HG03159 (cell line): Measurements from ENCODE around the gene ATP11A.

Experiments
- ATAC-seq: cut with Tn5 transposase; IDR thresholded peaks from one replicate; pipeline ENCODE4 v1.9.1; 2021; ENCODE audit warnings: mild to moderate bottlenecking, moderate library complexity; ENCODE audit not compliant: unreplicated experiment

ATP11A gene

GRCh38 chr13:112690283-112690929, 568 bp downstream of the ATP11A start:
- ATAC-seq = peak; percentile 24

- no peak for ATAC-seq
Observed at GRCh38 chr13:112692104-112692503, 2.3 kb downstream of the ATP11A start.

DNA sequence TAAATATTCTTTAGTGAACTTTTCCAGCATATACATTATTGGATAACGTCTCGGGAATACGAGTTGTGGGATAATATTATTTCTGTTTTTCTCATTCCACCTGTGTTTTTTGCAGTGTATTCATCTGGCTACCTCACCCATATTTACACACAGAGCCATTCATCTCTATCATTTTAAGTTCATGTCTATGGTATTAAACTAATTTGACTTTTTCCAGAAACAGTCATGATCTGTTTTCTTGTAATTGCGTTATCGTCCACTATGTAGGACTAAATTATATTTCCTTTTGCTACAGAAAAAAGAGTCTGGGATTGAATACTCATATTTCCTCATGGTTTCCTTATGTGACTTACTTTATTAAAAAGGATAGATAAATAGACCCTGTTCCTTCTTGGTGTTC, 2.7 kb downstream of the ATP11A start:
- ATAC-seq = no peak

- no peak for ATAC-seq
Observed at GRCh38 chr13:112693831-112694497, 4.1 kb downstream of the ATP11A start.

GRCh38 chr13:112695121-112695520, 5.3 kb downstream of the ATP11A start:
- ATAC-seq = no peak

GRCh38 chr13:112696001-112696868, 6.4 kb downstream of the ATP11A start:
- no peak for ATAC-seq

DNA sequence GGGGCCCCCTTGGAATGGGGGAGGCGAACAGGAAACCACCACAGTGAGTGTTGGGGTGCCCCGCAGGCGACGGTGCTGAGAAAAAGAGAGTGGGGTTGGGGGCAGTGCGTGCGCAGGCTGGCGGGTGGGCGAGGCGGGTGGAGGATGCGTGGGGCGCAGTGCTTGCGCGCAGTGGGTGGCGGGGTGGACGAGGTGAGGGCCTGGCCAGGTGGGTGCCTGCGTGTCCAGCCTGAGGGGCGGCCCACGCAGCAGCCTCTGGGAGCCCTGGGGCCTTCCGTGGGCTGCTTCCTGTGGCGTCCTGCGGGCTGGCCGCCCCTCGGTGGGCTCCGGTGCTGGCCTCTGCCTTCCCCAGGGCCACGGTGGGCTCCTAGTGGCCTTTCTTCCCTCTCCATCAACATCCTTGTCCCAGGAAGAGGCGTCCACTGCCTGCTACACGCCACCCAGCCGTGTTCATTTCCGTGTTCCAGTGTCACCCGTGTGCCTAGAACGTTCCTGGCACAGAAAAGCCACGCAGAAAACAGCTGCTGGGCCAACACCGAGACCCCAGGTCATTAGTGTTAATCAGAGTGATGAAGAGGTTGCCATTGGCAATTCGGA, 7.1 kb downstream of the ATP11A start:
- no peak for ATAC-seq

GRCh38 chr13:112697756-112698655, 8.2 kb downstream of the ATP11A start:
- ATAC-seq = no peak

DNA sequence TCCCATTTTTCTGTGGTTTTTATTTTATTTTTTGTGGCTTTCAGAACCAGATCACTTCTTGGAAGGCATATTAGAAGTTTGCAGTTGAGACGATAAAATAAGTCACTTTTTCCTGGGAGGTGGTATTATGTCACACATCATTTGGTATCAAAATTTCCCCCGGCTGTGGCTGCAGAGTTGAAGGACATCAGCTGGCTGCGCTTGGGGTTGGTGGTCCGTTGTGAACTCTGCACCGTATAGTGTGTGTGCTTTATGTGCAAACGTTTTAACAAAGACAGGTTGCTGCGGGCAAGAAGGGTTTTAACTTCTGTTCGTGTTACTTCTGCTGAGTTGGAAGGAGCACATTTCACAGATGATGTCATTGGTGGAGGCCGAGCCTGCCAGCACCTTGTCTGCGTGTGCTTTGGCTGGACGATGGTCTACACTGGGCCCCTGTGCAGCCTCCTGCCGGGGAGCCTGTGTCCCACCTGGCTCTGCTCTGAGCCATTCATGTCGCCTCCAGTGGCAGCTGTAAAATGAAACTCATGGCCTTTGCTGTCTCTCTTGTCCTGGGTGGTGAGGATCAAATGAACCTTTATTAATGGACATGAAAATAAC, 9.6 kb downstream of the ATP11A start:
- no peak for ATAC-seq

DNA sequence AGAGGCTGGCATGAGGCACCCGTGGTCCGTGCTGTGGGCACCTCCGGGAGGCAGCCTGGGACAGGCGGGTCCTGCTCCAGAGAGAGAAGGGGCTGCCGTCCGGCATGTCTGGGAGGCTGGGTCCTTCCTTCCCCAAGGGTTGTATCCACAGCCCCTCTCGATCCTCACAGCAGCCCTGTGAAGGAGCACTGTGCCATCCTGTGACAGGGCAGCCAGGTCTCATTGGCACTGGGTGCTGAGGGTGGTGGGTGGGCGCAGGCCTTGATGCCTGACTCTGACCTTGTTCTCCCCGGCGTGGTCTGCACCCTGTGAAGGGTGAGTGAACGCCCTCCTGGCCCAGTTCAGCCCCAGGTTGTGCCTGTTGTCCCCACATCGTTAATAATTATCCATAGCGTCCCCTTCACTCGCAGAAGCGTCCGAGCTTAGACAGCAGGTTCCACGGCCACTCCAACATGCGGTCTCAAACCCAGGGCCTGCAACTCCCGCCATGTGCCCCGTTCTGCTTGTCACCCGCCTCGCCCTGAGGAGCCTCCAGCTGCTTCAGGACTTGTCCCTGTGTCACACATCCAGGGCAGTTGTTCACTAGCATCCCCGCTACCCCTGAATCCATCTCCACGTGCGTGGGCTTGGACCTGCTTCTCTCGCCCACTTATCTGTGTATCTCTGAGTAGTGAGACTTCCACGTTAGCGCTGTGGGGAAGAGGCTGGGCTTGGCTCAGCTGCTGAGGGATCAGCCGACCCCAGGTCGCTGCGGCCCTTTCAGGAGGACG, 10.6 kb downstream of the ATP11A start:
- no peak for ATAC-seq

GRCh38 chr13:112702341-112702985, 12.6 kb downstream of the ATP11A start:
- no peak for ATAC-seq

- ATAC-seq = no peak
Observed at GRCh38 chr13:112702986-112703379, 13.1 kb downstream of the ATP11A start.

GRCh38 chr13:112703449-112704284, 13.8 kb downstream of the ATP11A start:
- ATAC-seq = no peak

- no peak for ATAC-seq
Observed at GRCh38 chr13:112704308-112705145, 14.7 kb downstream of the ATP11A start.

DNA sequence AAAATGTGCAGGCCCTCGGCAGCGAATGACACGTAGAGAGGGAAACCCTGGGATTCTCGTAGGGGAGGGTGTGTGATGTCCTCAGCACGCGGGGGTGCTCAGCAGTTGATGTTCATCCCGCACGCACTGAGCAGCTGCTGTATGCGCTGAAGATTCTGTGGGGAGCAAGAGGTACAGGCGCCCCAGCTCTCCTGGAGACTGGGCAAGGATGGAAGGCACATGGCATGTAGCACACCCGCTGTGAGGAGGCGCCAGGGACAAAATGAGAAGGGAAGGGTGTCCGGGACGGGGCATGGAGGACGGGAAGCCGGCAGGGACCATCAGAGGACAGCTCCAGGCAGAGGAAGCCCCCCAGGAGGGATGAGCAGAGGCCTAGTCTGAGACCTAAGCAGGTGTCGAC, 15.4 kb downstream of the ATP11A start:
- no peak for ATAC-seq

DNA sequence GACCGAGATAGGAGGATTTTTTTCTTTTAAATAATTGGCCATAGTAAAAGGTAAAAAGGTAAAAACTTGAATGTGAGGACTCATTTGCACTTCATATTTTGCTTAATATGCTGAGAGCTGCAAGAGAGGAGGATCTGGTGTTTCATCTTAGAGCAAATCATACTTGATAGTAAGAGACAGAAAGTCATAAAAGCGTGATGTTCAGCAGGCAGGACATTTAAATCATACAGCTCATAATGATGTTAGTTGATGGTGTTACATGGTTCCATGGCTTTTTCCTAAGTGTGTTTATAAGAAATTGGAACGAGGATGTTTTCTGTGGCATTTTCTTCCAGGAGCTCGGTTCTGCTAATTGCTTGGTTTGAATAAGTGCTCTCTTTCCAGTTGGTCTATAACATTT, 16.3 kb downstream of the ATP11A start:
- no peak for ATAC-seq
